IMR-90 (cell line): ENCODE data around the gene ATP8B3. TPM values are rescaled to one million over a fixed set of nuclear protein-coding genes. Genes with fewer than 3 reads are reported as not detected.

Source experiments
- ATAC-seq: fragments of 200-7000 bp; cut with Tn5 transposase; 2 replicates; pipeline ENCODE4 v1.9.1; 2020; ENCODE audit warnings: low read depth, mild to moderate bottlenecking, moderate library complexity
- BruUV-seq: library from RNA; stranded (reverse); fragments of 400-500 nt; replicated peaks from 2 replicates; lab custom pipeline; 2021; lab: Mats Ljungman, UMichigan
- CTCF ChIA-PET: fragments of 300-600 bp; formaldehyde crosslinking; extraction: SDS; loops from one replicate; lab custom pipeline; 2021; ENCODE audit warnings: antibody characterized with exemption; lab: Yijun Ruan, JAX
- POLR2A ChIA-PET: fragments of 300-600 bp; sonication (Branson Sonifier 250); formaldehyde crosslinking; loops from one replicate; lab custom pipeline; 2022; ENCODE audit warnings: antibody characterized with exemption; ENCODE audit not compliant: unreplicated experiment; lab: Charles Lee
- DNase-seq: peaks from one replicate; pipeline ENCODE4 v3.0.0; 2013
- H2AFZ ChIP-seq: replicated peaks from 2 replicates; pipeline ENCODE3; 2013; ENCODE audit warnings: low read length, mild to moderate bottlenecking; ENCODE audit not compliant: poor library complexity
- H2AK5ac ChIP-seq: 2 replicates; pipeline ENCODE4 v1.6.1; 2013; ENCODE audit warnings: low read depth, low read length, inconsistent platforms
- H2AK9ac ChIP-seq: replicated peaks from 2 replicates; pipeline ENCODE3; 2013; ENCODE audit warnings: mild to moderate bottlenecking, low read depth, low read length, moderate library complexity; ENCODE audit not compliant: poor library complexity
- H2BK120ac ChIP-seq: 2 replicates; pipeline ENCODE4 v1.6.1; 2013; ENCODE audit warnings: low read depth, low read length, inconsistent platforms
- H2BK15ac ChIP-seq: 3 replicates; pipeline ENCODE4 v1.6.1; 2013; ENCODE audit warnings: low read depth, low read length, inconsistent platforms
- H2BK20ac ChIP-seq: 2 replicates; pipeline ENCODE4 v1.6.1; 2013; ENCODE audit warnings: low read depth, mild to moderate bottlenecking, inconsistent platforms, low read length, moderate library complexity
- H2BK5ac ChIP-seq: 2 replicates; pipeline ENCODE4 v1.6.1; 2013; ENCODE audit warnings: mild to moderate bottlenecking, low read depth, low read length, inconsistent platforms; ENCODE audit not compliant: poor library complexity, severe bottlenecking
- H3K14ac ChIP-seq: replicated peaks from 2 replicates; pipeline ENCODE4 v1.6.1; 2013; ENCODE audit warnings: low read depth, low read length, inconsistent platforms
- H3K18ac ChIP-seq: 2 replicates; pipeline ENCODE4 v1.6.1; 2013; ENCODE audit warnings: low read depth, low read length, control low read depth
- H3K23ac ChIP-seq: 2 replicates; pipeline ENCODE4 v1.6.1; 2013; ENCODE audit warnings: low read depth, low read length, inconsistent platforms
- H3K27ac ChIP-seq: 2 replicates; pipeline ENCODE4 v1.5.1; 2013; ENCODE audit warnings: mild to moderate bottlenecking, control low read depth, low read length; ENCODE audit not compliant: insufficient read depth
- H3K27me3 ChIP-seq: 2 replicates; pipeline ENCODE4 v1.6.1; 2013; ENCODE audit warnings: low read length; ENCODE audit not compliant: control insufficient read depth, insufficient read depth
- H3K36me3 ChIP-seq: 2 replicates; pipeline ENCODE4 v1.6.1; 2013; ENCODE audit warnings: low read length, mixed read lengths; ENCODE audit not compliant: control insufficient read depth, insufficient read depth
- H3K4ac ChIP-seq: 2 replicates; pipeline ENCODE4 v1.6.1; 2013; ENCODE audit warnings: low read depth, low read length, inconsistent platforms
- H3K4me1 ChIP-seq: 2 replicates; pipeline ENCODE4 v1.6.1; 2013; ENCODE audit warnings: low read length, mixed read lengths; ENCODE audit not compliant: control insufficient read depth, insufficient read depth
- H3K4me2 ChIP-seq: 2 replicates; pipeline ENCODE4 v1.6.1; 2013; ENCODE audit warnings: low read depth, mild to moderate bottlenecking, control low read depth, low read length, moderate library complexity
- H3K4me3 ChIP-seq: 2 replicates; pipeline ENCODE4 v1.5.1; 2013; ENCODE audit warnings: low read depth, mild to moderate bottlenecking, control low read depth, low read length, moderate library complexity; ENCODE audit not compliant: insufficient read depth
- H3K56ac ChIP-seq: 2 replicates; pipeline ENCODE4 v1.6.1; 2013; ENCODE audit warnings: low read length, inconsistent platforms; ENCODE audit not compliant: insufficient read depth; ENCODE audit errors: extremely low read depth
- H3K79me1 ChIP-seq, 2 experiments: 2 replicates each; pipeline ENCODE4 v1.6.1; 2013; ENCODE audit warnings: low read length in 2 of 2, inconsistent platforms in 1 of 2, low read depth in 1 of 2
- H3K9ac ChIP-seq: 2 replicates; pipeline ENCODE4 v1.6.1; 2013; ENCODE audit warnings: low read depth, low read length, control low read depth
- H3K9me1 ChIP-seq: 2 replicates; pipeline ENCODE4 v1.6.1; 2013; ENCODE audit warnings: low read length, inconsistent platforms; ENCODE audit not compliant: insufficient read depth
- H3K9me3 ChIP-seq: 2 replicates; pipeline ENCODE4 v1.6.1; 2013; ENCODE audit warnings: low read length; ENCODE audit not compliant: control insufficient read depth, insufficient read depth
- H4K20me1 ChIP-seq: 2 replicates; pipeline ENCODE4 v1.6.1; 2013; ENCODE audit warnings: low read length, inconsistent platforms; ENCODE audit not compliant: insufficient read depth
- H4K5ac ChIP-seq: 2 replicates; pipeline ENCODE4 v1.6.1; 2013; ENCODE audit warnings: mild to moderate bottlenecking, low read depth, low read length, control low read depth
- H4K8ac ChIP-seq, 2 experiments: 2 replicates each; pipeline ENCODE4 v1.6.1; 2013; ENCODE audit warnings: low read depth in 2 of 2, low read length in 2 of 2, control low read depth in 1 of 2, inconsistent platforms in 1 of 2
- H4K91ac ChIP-seq: 2 replicates; pipeline ENCODE4 v1.6.1; 2013; ENCODE audit warnings: low read depth, low read length, inconsistent platforms; ENCODE audit not compliant: insufficient read depth
- BHLHE40 ChIP-seq: fragments of 150-350 bp; IDR thresholded peaks from 2 replicates; pipeline ENCODE4 v1.6.1; 2016; ENCODE audit warnings: mild to moderate bottlenecking, low read depth, low read length
- MAZ ChIP-seq: IDR thresholded peaks from 2 replicates; pipeline ENCODE4 v1.6.1; 2012; ENCODE audit warnings: low read depth, mild to moderate bottlenecking, low read length, improper control_type of control experiment, moderate library complexity, borderline replicate concordance
- MXI1 ChIP-seq: IDR thresholded peaks from 2 replicates; pipeline ENCODE4 v1.6.1; 2012; ENCODE audit warnings: low read depth, mild to moderate bottlenecking, low read length, moderate library complexity, borderline replicate concordance
- POLR2A ChIP-seq: IDR thresholded peaks from 2 replicates; pipeline ENCODE4 v1.6.1; 2012; ENCODE audit warnings: mild to moderate bottlenecking, low read depth, low read length
- RAD21 ChIP-seq: IDR thresholded peaks from 2 replicates; pipeline ENCODE4 v1.6.1; 2012; ENCODE audit warnings: low read length, improper control_type of control experiment
- WGBS, 2 experiments: methylation state at CpG; one replicate each; pipeline versions ENCODE4 v1.1.5 to v1.1.7; 2013; ENCODE audit warnings: missing lambda C conversion rate in 2 of 2; ENCODE audit not compliant: insufficient read length in 1 of 2; ENCODE audit errors: extremely low coverage in 2 of 2; 5-methylcytosine and 5-hydroxymethylcytosine counted together
- dilution Hi-C: fragments of 300-500 bp; cut with HindIII; formaldehyde crosslinking; loops from one replicate; pipeline ENCODE4 v1.14.3; 2018; ENCODE audit warnings: low sequenced_read_pairs; ENCODE audit not compliant: unreplicated experiment
- in situ Hi-C: fragments of 300-500 bp; cut with MboI; formaldehyde crosslinking; loops from 3 replicates; pipeline ENCODE4 v1.14.3; 2019; ENCODE audit warnings: low sequenced_read_pairs, inconsistent platforms, mixed read lengths
- intact Hi-C: fragments of 100-400 bp; cut with micrococcal nuclease; formaldehyde crosslinking; loops from 2 replicates; pipeline ENCODE4 v1.10.0; 2022
- polyA plus RNA-seq, 3 experiments: library from polyadenylated mRNA; depleted of rRNA; stranded (reverse); fragments of >200 nt; gene quantifications; 2 replicates each; pipeline ENCODE4 v1.2.3, GENCODE V29; 2012; ENCODE audit warnings: low replicate concordance in 1 of 3
- total RNA-seq: library from RNA; depleted of rRNA; stranded (reverse); fragments of >200 nt; gene quantifications from 2 replicates; pipeline ENCODE4 v1.2.3, GENCODE V29; 2012
- TF ChIP-seq, protein P1 (sequence below): fragments of 150-350 bp; IDR thresholded peaks from 2 replicates; pipeline ENCODE4 v1.6.1; 2017; ENCODE audit warnings: mild to moderate bottlenecking, antibody characterized with exemption, low read length, low read depth

The ATP8B3 gene
- total and polyA plus RNA-seq, 2 of the 4 experiments (the other 2 are of a cell fraction), result 1.6 to 8.1 TPM

DNA sequence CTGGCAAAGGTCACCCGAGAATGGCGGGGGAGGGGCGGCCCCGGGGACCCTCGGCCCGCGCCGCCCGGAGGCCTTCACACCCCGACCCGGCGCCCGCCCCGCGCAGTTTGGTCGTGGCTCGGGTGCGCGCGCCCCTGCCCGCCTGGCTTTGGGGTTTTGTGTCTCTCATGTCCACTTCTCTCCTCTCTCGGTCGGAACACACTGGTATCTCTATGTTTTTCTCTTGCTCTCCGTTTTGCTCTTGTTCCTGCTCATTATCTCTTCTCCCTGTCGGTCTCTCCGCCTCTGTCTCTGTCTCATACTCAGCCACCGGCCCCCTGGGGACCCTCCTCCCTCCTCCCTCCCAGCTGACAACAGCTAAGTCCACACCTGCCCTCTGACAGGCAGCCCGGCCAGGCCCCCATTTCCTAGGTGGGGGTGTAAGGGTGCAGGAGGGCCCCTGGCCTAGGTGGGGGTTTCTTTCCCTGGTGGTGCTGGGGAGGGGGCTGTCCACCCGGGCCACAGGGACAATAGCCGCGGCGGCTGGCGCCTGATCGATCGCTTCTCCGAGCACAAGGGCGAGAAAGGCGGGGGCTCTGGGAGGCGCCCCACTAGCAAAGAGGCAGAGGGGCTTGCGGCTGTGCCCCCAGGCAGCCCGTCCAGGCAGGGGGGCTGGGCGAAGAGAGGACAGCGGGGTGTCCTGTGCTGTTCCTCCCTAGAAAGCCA is 56.5 kb downstream of the ATP8B3 start:
- Histone ChIP-seq H3K18ac (no peak overlapping the region), H3K4me2 (no peak overlapping the region), H3K9me3 (no peaks in the 10 kb centered on the region), H3K4me1 (no peaks in the 10 kb centered on the region), H2BK120ac (no peak overlapping the region), H2AK9ac (no peak overlapping the region), H3K9ac (no peak overlapping the region), H3K27ac (no peak overlapping the region), H2AK5ac (no peak overlapping the region), H4K91ac (no peak overlapping the region), H2AFZ (no peak overlapping the region), H3K56ac (no peak overlapping the region), H3K79me1 (no peaks in the 10 kb centered on the region), H3K36me3 (no peaks in the 10 kb centered on the region), H3K4me3 (no peak overlapping the region), H4K5ac (no peak overlapping the region), H3K27me3 (peaks cover 85% of the 10 kb centered on the region), H3K9me1 (no peaks in the 10 kb centered on the region), H3K23ac (no peak overlapping the region), H4K8ac (no peak overlapping the region), H4K20me1 (peaks cover 6% of the 10 kb centered on the region; the same call in 1 of the 2 replicates), H2BK20ac (no peak overlapping the region), H3K14ac (no peak overlapping the region), H3K4ac (no peak overlapping the region), H2BK5ac (no peak overlapping the region), H2BK15ac (no peak overlapping the region)
- ChIA-PET POLR2A (no interaction called here), CTCF (no interaction called here)
- intact Hi-C loops (no loop called here), in situ Hi-C loops (no loop called here), dilution Hi-C loops (no loop called here)
- 4% methylated on average over 17 of the region's 43 CpGs; no CpG with 5 or more reads in 1 of the 2 experiments for WGBS, 2 experiments
- DNase-seq, result no peak
- BruUV-seq, result no TSS peak
- no peak for ATAC-seq
- TF ChIP-seq MXI1 (no peak), POLR2A (no peak), RAD21 (no peak), BHLHE40 (no peak), MAZ (no peak)
- TF ChIP-seq, protein P1, sequence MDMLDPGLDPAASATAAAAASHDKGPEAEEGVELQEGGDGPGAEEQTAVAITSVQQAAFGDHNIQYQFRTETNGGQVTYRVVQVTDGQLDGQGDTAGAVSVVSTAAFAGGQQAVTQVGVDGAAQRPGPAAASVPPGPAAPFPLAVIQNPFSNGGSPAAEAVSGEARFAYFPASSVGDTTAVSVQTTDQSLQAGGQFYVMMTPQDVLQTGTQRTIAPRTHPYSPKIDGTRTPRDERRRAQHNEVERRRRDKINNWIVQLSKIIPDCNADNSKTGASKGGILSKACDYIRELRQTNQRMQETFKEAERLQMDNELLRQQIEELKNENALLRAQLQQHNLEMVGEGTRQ, result no peak
